NK-92 treated with Interleukin-12 subunit alpha and Interleukin-12 subunit beta, amount 100 ng/mL, for 24 hours (cell line): Measurements from ENCODE around the gene MTMR2.
"Not testable (repeated sequence)": the region's sequence is repeated elsewhere in the genome, so short reads cannot be mapped to it uniquely, and the experiment has no call there.

ENCODE experiments used
- DNase-seq: peaks from one replicate; lab custom pipeline; 2025; lab: John Stamatoyannopoulos, UW

Gene MTMR2

DNA sequence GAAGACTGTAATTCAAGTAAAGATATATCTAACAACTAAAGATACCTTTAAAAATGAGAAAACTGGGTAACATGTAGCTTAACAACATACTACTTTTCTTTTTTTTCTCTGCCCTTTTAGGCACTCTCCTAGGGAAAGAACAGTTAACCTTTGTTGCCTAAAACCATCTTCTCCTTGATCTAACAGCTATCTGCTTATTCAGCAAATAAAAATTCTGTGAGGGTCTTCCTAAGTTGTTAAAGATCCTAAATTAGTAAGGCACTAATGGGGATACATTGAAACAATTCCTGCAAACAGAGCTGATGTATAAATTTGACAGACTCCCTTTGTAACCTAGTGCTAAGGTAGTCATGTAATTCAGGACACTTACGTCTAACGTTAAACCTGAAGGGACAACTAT, 39.1 kb downstream of the MTMR2 start:
- no peak for DNase-seq

DNA sequence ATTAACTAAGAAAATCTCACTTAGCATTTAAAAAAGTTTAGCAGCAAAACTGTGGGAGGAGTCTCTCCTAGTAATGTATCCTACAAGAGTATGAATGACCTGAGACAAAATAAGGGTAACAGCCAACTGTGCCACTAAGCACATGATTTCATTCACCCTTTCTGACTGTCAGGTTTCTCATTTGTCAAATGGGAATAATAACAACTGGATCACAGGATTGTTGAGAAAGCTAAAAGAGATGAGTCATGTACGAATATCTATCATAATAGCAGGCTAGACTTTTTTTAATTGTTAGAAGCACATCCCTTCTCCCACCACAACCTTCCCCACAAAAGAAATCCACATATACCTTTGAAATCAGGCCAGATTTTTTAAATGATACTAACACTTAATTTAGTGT, 39.5 kb downstream of the MTMR2 start:
- DNase-seq = no peak

DNA sequence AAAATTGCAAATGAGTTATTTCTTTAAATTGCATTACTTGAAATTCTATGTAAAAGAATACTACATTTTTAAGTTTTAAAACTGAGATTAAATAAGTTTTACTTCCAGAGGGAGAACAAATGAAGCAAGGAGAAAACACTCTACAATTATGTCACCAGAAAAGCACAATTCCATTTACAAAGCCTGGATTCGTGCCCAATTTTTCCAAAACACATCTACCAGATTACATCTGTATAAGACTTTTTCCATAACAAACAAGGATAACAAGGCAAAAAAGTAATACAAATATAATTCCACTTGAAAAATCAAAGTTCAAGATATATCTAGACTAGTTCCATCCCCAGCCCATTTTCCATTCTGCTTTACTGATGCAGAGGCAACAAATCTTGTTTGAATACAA, 40.5 kb downstream of the MTMR2 start:
- DNase-seq = no peak

- DNase-seq = no peak
These were observed 46.6 kb downstream of the MTMR2 start for GRCh38 chr11:95877291-95877690.

- not testable (repeated sequence) for DNase-seq
These were observed 53.0 kb downstream of the MTMR2 start for GRCh38 chr11:95870877-95871276.

GRCh38 chr11:95867105-95867504, 56.8 kb downstream of the MTMR2 start:
- DNase-seq = no peak

- DNase-seq = no peak
These were observed 60.3 kb downstream of the MTMR2 start for GRCh38 chr11:95863486-95864140.

- not testable (repeated sequence) for DNase-seq
These were observed 63.9 kb downstream of the MTMR2 start for GRCh38 chr11:95860024-95860423.

DNA sequence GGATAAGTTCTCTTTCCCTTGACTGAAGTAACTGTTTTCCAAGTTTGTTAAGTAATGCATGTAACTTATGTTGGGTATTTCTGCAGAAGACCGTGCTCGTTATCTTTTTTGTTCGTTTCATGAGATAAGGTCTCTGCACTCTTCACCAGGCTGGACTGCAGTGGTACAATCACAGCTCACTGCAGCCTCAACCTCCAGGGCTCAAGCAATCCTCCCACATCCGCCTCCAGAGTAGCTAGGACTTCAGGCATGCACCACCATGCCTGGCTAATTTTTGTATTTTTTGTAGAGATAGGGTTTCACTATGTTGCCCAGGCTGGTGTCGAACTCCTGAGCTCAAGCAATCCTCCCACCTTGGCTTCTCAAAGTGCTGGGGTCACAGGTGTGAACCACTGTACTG, 69.5 kb downstream of the MTMR2 start:
- not testable (repeated sequence) for DNase-seq

GRCh38 chr11:95853862-95854261, 70.0 kb downstream of the MTMR2 start:
- DNase-seq = no peak

- DNase-seq = no peak
These were observed 70.8 kb downstream of the MTMR2 start for GRCh38 chr11:95853138-95853537.

DNA sequence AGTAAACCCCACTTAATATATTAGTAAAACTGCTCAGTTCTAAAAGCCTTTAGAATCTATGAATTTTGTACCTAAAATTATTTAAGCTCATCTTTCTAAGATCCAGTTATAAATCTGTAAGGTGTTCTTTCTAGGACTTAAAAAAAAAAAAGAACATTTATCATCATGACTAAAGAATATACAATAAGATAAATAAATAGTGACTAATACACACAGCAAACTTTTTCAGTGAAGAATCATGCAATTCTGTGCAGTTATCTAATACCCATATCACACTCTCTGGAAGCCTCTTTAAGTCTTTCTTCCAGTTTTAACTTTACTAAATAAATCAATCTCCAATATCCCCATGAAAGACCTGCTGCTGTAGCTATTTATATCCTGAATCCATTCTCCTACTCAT, 73.8 kb downstream of the MTMR2 start:
- no peak for DNase-seq

DNA sequence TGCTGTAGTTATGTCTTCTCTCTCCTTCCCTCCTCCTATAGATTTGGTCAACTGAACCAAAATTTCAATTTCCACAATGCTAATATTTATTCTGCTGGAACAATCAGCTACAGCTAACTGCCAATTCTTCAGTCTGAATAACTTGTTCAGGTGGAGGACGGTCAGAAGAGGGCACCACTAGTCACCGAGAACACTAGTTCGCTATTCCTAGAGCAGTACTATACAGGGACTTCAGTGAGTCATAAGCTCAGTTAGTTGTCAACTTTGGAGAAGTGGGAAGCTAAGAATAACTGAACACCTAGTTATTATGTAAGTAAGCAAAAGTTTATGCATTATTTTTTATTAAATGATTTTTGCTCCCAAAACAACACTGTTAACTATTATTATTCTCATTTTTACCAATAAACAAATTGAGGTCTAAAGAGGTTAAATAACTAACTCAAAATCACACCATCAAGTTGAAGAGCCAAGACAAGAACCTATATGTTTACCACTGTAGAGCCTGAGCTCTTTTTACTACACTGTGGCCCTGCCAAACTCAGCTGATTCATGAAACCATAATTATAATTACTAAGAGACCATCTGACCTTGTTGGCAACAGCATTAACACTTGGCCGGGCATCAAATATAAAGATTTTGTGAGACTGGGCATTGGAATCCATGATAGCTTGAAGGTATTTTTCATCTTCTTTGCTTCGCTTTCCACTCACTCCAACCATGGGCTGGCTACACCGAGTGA, 74.7 kb downstream of the MTMR2 start:
- no peak for DNase-seq

- no peak for DNase-seq
These were observed 78.7 kb downstream of the MTMR2 start for GRCh38 chr11:95845167-95845566.

- DNase-seq = no peak
These were observed 88.0 kb downstream of the MTMR2 start for GRCh38 chr11:95835768-95836488.

DNA sequence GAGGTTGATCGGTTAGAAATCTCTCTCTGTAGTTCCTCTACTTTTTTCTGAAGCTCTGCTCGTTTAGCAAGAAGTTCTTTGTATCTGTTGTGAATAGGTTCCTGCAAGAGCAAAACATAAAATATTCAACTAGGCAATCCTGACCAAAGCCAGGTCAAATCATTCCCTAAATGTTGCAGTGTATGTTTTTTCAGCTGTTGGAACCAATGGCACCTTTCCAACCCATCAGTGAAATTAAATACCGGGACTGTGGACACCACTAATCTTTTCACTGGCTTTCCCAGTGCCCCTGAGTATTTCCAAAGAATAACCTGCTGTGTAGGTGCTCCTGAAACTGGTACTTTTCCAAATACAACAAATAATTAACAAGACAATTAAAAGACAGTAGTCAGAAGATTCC, 88.6 kb downstream of the MTMR2 start:
- no peak for DNase-seq

DNA sequence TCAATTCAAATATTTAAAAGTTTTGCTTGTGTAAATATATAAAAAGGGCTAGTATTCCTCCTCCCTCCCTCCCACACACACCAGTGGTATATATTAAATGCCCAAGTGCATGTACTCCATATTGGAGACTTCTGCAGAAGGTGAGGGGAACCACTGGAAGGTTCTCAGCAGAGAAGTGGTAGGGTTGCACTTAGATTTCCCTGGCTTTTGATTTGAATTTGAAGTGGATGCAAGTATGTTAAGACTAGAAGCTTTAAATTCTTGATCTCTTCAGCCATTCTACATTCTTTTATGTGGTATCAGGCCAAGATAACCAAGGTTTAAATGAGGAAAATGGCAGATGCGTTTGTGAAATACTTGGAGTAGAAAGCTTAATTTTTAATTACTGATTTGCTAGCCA, 90.5 kb downstream of the MTMR2 start:
- no peak for DNase-seq

GRCh38 chr11:95832763-95833162, 91.1 kb downstream of the MTMR2 start:
- DNase-seq = no peak

DNA sequence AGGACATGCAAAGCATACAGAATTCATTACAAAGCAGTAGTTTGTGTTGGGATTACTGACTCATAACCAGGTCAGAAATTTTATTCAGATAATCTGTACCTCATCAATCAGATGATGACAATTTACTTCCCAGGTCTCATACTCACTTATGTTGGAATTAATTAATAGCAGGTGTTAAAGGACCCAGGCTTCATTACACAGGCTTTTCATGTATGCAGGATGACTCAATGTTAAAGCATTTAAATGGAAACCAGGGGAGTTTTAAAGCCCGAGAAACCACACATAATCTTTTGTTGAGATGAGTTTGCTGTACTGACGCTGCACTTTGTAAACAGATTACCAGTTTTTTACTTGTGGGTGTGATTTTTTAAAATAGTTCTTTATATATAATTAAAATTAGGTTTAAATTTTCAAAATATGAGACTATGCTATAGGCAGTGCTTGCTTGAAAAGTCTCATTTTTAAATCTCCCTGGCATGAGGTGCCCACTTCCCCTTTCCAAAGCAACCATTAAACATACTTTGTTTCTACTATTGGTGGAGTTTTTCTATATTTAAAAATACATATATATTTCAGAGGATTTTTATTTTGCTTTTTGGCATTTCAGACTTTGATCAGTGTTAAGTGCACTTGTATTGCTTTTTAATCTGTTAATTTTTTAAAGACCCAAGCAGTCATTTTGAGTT, 92.6 kb downstream of the MTMR2 start:
- DNase-seq = no peak

DNA sequence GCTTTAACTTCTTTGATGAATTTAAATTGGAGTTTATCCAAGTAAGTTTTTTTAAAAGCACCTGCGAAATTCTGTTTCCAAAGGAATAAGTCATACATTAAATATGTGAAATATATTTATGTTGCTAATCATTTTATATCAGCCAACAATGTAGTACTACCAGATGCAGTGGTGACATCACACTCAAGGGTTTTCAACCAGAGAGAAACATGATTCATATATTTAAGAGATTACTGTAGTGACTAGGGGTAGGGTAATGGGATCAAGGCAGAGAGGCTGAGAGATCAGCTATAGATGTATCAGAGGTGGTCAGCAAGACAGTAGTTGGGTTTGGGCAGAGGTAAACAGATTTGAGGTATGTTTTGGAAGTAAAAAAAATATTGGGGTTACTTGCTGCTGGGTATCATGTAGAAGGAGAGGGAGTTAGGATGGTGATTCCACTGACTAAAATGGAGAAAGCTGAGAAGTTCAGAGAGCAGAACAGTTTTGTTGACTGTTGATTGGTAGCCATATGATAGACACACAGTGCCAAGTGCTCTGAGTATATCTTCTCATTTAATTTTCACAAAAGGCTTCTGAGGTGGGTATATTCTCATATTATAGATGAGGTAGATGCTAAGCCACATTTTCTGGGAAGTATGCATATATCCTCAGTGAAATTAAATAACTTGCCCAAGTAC, 94.2 kb downstream of the MTMR2 start:
- no peak for DNase-seq

GRCh38 chr11:95827696-95828095, 96.2 kb downstream of the MTMR2 start:
- no peak for DNase-seq

DNA sequence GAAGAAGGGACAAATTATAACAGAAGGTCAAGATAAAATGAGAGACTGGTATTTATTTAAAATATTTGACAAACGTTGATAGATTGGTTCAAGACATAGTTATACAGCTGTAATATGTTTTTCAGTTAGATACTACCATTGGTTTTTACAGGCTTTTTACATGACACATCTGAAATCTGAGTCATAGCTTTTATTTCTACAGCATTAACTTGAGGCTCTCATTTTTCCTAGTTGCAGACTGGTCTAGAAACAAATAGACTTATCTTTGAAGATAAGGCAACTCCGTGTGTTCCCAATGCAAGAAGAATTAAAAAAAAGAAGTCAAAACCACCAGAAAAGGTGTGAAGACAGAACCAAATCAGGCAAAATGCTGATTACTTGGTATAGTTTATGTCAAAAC, 102.3 kb downstream of the MTMR2 start:
- DNase-seq = no peak
